HTERT RPE-1 (cell line): ENCODE measurements around the gene SPC24.
"Not testable (repeated sequence)": the region's sequence is repeated elsewhere in the genome, so short reads cannot be mapped to it uniquely, and the experiment has no call there.

Source experiments
- in situ Hi-C: fragments of 300-500 bp; cut with MboI; formaldehyde crosslinking; loops from 4 replicates; pipeline ENCODE4 v1.14.3; 2020; ENCODE audit warnings: low sequenced_read_pairs

SPC24 gene

DNA sequence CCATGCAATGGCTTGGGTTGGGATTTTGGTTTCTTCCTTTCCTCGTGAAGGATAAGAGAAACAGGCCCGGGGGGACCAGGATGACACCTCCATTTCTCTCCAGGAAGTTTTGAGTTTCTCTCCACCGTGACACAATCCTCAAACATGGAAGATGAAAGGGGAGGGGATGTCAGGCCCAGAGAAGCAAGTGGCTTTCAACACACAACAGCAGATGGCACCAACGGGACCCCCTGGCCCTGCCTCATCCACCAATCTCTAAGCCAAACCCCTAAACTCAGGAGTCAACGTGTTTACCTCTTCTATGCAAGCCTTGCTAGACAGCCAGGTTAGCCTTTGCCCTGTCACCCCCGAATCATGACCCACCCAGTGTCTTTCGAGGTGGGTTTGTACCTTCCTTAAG, 24.1 kb downstream of the SPC24 start:
- in situ Hi-C loops, result no loop called here

DNA sequence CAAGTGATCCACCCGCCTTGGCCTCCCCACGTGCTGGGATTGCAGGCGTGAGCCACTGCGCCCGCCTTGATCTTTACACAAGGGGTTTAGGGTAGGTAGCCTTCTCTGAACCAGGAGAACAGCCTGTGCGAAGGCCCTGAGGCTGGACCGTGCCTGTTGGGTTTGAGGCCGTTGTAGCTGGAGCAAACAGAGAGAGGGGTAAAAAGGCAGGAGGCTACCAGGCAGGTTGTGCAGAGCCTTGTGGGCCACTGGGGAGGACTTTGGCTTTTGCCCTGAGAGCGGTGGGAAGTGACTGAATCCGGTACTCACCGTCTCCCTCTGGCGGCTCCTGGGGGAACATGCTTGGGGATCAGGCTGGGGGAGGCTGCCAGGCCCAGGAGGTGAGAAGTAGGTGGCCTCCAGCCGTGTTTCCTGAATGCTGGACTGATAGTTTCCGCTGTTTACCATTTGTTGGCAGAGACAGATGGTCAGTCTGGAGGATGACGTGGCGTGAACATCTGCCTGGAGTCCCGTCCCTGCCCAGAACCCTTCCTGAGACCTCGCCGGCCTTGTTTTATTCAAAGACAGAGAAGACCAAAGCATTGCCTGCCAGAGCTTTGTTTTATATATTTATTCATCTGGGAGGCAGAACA, 24.6 kb downstream of the SPC24 start:
- in situ Hi-C loops, result no loop called here

DNA sequence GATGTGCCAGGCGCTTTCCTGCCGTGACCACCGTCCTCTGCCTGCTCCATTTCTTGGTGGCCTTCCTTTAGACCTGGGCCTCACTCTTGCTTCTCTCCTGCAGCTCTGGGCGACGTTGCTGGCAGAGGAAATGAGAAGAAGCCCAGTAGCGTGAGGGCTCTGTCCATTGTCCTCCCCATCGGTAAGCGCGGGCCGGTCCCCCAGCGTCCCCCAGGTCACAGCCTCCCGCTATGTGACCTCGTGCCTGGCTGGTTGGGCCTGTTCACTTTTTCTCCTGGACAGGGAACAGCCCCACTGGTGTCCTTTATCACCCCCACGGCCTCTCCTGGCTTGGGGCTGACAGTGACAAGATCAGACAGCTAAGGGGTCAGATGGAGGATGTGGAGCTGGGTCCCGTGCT, 27.7 kb downstream of the SPC24 start:
- in situ Hi-C loops, result no loop called here

DNA sequence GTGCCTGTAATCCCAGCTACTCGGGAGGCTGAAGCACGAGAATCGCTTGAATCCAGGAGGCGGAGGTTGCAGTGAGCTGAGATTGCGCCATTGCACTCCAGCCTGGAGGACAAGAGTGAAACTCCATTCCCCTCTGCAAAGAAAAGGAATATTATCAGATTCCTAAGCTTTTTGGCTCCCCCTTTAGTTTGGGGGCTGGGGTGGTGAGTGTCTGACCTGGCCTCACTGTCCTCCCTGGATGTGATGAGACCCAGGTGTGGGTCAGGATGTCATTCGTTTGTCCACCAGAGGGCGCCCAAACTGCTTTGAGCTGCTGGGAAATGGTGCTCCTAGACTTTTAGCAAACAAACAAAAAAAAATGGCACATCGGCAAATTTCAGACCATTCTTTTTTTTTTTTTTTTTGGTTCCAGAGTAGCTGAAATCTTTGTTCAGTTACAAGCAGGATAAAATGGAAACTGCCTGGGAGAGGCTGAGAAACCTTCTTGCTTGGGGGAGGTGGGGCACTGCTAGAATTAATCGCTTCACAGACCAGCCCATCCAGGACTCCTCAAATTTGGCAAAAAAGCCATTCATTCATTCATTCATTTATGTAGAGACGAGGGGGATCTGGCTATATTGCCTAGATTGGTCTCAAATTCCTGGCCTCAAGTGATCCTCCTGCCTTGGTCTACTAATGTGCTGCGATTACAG, 29.4 kb downstream of the SPC24 start:
- in situ Hi-C loops, result no loop called here

DNA sequence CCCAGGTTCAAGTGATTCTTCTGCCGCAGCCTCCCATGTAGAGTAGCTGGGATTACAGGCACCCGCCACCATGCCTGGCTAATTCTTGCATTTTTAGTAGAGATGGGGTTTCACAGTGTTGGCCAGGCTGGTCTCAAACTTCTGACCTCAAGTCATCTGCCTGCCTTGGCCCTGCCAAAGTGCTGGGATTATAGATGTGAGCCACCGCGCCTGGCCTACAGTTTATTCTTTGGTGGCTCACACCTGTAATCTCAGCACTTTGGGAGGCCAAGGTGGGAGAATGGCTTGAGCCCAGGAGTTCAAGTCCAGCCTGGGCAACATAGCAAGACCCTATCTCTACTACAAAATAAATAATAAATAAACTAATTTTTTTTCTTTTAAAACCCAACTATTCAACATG, 31.4 kb downstream of the SPC24 start:
- in situ Hi-C loops, result not testable (repeated sequence)

DNA sequence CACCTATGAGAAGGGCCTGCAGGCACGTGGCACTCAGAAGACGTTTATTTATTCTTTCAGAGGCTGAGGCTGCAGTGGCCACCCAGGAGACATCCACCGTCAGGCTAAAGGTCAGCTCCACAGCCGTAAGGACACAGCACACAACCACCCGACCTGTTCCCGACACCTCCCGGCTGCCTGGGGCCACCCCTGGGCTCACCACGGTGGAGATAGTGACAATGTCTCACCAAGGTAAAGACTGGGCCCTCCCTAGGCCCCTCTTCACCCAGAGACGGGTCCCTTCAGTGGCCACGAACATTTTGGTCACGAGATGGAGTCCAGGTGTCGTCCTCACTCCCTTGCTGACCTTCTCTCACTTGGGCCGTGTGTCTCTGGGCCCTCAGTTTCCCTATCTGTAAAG, 32.5 kb downstream of the SPC24 start:
- in situ Hi-C loops, result no loop called here

DNA sequence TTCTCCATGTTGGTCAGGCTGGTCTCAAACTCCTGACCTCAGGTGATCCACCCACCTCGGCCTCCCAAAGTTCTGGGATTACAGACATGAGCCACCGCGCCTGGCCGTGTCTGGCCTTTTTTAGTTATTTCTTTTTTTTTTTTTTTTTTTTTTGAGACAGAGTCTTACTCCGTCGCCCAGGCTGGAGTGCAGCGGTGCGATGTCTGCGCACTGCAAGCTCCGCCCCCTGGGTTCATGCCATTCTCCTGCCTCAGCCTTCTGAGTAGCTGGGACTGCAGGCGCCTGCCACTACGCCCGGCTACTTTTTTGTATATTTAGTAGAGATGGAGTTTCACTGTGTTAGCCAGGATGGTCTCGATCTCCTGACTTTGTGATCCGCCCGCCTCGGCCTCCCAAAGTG, 33.6 kb downstream of the SPC24 start:
- in situ Hi-C loops, result not testable (repeated sequence)

DNA sequence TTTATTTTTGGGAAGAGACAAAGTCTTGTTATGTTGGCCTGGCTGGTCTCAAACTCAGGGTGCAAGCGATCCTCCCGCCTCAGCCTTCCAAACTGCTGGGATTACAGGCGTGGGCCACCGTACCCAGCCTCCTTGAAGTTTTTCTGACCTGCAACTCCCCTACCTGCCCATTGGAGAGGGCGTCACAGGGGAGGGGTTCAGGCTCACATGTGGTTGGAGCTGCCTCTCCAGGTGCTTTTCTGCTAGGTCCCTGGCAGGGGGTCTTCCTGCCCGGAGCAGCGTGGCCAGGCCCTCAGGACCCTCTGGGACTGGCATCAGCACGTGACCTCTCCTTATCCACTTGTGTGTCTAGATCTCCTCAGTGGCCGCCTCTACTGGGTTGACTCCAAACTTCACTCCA, 39.1 kb downstream of the SPC24 start:
- in situ Hi-C loops, result no loop called here

DNA sequence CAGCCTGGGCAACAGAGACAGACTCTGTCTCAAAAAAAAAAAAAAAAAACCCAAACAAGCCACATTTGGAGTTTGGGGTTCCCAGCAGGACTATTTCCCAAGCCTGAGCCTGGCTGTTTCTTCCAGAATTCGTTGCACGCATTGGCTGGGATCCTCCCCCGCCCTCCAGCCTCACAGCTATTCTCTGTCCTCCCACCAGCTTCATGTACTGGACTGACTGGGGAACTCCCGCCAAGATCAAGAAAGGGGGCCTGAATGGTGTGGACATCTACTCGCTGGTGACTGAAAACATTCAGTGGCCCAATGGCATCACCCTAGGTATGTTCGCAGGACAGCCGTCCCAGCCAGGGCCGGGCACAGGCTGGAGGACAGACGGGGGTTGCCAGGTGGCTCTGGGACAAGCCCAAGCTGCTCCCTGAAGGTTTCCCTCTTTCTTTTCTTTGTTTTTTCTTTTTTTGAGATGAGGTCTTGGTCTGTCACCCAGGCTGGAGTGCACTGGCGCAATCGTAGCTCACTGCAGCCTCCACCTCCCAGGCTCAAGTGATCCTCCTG, 39.6 kb downstream of the SPC24 start:
- in situ Hi-C loops, result no loop called here

DNA sequence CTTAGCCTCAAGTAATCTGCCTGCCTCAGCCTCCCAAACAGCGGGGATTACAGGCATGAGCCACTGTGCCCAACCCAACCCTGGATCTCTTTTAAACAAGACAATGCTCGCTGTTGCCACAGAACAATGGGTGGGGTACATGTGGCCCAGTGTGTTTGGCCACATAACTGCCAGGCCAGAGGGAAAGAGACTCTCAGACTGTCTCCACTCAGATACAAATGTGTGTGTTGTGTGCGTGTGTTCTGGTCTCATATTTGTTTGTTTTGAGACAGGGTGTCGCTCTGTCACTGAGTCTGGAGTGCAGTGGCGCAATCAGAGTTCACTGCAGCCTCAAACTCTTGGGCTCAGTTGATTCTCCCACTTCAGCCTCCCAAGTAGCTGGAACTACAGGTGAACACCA, 40.5 kb downstream of the SPC24 start:
- in situ Hi-C loops, result no loop called here

DNA sequence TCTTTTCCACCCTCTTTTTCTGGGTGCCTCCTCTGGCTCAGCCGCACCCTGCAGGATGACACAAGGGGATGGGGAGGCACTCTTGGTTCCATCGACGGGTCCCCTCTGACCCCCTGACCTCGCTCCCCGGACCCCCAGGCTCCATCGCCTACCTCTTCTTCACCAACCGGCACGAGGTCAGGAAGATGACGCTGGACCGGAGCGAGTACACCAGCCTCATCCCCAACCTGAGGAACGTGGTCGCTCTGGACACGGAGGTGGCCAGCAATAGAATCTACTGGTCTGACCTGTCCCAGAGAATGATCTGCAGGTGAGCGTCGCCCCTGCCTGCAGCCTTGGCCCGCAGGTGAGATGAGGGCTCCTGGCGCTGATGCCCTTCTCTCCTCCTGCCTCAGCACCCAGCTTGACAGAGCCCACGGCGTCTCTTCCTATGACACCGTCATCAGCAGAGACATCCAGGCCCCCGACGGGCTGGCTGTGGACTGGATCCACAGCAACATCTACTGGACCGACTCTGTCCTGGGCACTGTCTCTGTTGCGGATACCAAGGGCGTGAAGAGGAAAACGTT, 42.4 kb downstream of the SPC24 start:
- in situ Hi-C loops, result no loop called here

DNA sequence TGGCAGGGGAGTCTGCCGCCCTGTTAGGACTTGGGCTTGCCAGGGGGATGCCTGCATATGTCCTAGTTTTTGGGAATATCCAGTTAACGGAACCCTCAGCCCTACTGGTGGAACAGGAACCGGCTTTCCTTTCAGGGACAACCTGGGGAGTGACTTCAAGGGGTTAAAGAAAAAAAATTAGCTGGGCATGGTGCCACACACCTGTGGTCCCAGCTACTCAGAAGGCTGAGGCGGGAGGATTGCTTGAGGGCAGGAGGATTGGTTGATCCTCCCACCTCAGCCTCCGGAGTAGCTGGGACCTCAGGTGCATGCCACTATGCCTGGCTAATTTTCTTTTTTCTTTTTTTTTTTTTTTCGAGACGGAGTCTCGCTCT, 43.8 kb downstream of the SPC24 start:
- in situ Hi-C loops, result no loop called here

DNA sequence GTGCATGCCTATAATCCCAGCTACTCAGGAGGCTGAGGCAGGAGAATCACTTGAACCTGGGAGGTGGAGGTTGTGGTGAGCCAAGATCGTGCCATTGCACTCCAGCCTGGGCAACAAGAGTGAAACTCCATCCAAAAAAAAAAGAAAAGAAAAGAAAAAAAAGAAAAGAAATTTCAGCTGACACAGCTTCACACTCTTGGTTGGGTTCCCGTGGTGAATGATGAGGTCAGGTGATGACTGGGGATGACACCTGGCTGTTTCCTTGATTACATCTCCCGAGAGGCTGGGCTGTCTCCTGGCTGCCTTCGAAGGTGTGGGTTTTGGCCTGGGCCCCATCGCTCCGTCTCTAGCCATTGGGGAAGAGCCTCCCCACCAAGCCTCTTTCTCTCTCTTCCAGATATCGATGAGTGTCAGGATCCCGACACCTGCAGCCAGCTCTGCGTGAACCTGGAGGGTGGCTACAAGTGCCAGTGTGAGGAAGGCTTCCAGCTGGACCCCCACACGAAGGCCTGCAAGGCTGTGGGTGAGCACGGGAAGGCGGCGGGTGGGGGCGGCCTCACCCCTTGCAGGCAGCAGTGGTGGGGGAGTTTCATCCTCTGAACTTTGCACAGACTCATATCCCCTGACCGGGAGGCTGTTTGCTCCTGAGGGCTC, 44.3 kb downstream of the SPC24 start:
- in situ Hi-C loops, result no loop called here

DNA sequence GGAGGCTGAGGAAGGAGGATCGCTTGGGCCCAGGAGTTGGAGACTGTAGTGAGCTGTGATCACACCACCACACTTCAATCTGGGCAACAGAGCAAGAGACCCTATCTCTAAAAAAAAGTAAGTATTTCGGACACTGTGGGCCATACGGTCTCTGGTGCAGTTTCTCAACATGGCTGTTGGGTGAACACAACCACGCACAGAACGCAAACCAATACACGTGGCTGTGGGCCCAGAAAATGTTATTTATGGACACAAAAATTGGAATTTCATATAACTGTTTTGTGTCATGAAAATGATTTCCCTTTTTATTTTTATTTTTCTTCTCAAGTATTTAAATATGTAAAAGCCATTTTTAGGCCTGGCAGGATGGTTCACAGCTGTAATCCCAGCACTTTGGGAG, 46.8 kb downstream of the SPC24 start:
- in situ Hi-C loops, result no loop called here

DNA sequence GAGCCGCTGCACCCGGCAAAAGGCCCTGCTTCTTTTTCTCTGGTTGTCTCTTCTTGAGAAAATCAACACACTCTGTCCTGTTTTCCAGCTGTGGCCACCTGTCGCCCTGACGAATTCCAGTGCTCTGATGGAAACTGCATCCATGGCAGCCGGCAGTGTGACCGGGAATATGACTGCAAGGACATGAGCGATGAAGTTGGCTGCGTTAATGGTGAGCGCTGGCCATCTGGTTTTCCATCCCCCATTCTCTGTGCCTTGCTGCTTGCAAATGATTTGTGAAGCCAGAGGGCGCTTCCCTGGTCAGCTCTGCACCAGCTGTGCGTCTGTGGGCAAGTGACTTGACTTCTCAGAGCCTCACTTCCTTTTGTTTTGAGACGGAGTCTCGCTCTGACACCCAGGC, 49.1 kb downstream of the SPC24 start:
- in situ Hi-C loops, result no loop called here

DNA sequence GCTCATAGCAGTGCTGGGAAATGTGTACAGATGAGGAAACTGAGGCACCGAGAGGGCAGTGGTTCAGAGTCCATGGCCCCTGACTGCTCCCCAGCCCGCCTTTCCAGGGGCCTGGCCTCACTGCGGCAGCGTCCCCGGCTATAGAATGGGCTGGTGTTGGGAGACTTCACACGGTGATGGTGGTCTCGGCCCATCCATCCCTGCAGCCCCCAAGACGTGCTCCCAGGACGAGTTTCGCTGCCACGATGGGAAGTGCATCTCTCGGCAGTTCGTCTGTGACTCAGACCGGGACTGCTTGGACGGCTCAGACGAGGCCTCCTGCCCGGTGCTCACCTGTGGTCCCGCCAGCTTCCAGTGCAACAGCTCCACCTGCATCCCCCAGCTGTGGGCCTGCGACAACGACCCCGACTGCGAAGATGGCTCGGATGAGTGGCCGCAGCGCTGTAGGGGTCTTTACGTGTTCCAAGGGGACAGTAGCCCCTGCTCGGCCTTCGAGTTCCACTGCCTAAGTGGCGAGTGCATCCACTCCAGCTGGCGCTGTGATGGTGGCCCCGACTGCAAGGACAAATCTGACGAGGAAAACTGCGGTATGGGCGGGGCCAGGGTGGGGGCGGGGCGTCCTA, 50.5 kb downstream of the SPC24 start:
- in situ Hi-C loops, result no loop called here

DNA sequence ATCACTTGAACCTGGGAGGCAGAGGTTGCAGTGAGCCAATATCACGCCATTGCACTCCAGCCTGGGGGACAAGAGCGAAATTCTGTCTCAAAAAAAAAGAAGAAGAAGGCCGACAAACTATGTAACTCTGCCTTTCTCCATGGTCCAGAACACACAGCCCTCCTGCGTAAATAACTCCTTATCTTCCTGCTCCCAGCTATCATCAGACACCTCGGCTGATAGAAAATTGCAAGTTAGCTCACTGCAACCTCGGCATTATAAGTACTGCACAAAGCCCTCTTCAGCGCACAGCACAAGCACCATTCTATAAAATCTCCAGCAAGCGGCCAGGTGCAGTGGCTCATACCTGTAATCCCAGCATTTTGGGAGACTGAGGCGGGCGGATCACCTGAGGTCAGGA, 51.9 kb downstream of the SPC24 start:
- in situ Hi-C loops, result not testable (repeated sequence)

DNA sequence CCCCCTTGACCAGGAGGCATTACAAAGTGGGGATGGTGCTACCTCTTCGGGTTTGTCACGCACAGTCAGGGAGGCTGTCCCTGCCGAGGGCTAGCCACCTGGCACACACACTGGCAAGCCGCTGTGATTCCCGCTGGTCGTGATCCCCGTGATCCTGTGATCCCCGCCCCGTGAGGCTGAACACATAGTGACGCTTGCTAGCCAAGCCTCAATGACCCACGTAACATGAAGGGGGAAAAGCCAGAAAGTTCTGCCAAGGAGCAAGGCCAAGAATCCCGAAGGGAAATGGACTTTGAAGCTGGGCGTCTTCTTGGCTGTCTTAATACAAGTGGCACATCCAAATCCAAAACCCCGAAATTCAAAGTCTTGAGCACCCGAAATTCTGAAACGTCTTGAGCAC, 52.6 kb downstream of the SPC24 start:
- in situ Hi-C loops, result no loop called here

DNA sequence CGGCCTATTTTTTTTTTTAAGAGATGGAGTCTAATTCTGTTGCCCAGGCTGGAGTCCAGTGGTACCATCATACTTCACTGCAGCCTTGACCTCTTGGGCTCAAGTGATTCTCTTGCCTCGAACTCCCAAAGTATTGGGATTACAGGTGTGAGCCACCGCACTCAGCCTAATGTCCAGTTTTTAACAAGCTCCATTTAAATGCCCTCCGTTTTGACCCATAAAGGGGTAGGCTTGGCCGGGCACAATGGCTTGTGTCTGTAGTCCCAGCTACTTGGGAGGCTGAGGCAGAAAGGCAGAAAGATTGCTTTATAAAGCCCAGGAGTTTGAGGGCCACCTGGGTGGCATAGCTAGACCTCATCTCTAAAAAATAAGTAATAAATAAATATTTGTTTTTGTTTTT, 54.5 kb downstream of the SPC24 start:
- in situ Hi-C loops, result no loop called here

DNA sequence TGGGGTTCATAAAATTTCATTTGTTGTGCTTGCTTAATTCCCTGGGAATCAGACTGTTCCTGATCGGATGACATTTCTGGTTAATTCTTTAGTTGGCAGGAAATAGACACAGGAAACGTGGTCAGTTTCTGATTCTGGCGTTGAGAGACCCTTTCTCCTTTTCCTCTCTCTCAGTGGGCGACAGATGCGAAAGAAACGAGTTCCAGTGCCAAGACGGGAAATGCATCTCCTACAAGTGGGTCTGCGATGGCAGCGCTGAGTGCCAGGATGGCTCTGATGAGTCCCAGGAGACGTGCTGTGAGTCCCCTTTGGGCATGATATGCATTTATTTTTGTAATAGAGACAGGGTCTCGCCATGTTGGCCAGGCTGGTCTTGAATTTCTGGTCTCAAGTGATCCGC, 55.5 kb downstream of the SPC24 start:
- in situ Hi-C loops, result no loop called here

DNA sequence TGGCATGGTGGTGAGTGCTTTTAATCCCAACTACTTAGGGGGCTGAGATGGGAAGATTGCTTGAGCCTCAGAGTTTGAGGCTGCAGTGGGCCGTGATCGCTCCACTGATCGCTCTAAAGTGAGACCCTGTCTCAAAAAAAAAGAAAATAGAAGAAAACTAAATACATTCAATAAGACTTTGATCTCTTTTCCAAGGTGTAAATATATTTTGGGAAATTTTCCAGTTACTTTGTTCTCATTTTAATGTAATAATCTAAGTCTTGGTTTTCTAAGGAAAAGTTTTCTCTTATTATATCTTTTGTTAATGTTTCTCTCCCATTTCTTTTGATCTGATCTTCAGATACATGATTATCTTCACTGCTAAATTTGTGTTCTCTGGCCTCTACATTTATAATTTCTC, 56.7 kb downstream of the SPC24 start:
- in situ Hi-C loops, result no loop called here
